Transverse colon (tissue), 4 donors: ENCODE results near the gene BCL2L13.

ENCODE experiments used
- POLR2AphosphoS5 ChIP-seq, 3 donors: sonication (generic); formaldehyde crosslinking; IDR thresholded peaks; one replicate each; pipeline ENCODE4 v1.6.1; 2016; ENCODE audit warnings: antibody characterized with exemption in 3 of 3
- TF ChIP-seq, protein P1 (sequence below), 5 experiments: fragments of 200-600 bp in 3 of 5; fragments of 450-650 bp in 2 of 5; sonication (generic) in 3 of 5; IDR thresholded peaks; 1 replicate in 2 of 5; 2 replicates in 3 of 5; pipeline ENCODE4 v1.5.1; 2016 to 2017; ENCODE audit warnings: antibody characterized with exemption in 5 of 5, inconsistent platforms in 3 of 5, mild to moderate bottlenecking in 2 of 5, moderate library complexity in 1 of 5

DNA sequence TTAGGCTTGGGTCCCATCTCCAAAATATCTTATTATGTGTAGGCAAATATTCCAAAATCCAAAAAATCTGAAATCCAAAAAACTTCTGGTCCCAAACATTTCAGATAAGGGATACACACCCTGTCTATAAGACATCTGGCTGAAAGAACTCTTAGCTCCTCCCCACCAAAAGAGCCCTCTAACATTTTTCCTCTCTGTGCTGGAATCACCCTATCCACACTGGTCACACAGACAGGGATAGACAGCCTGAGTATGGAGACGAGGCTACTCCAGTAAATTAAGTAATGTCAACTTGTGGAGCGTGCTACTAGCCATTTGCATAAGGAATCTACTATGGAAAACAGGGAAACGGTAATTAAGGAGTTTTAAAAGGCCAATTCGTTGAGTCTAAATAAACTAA lies 34.9 kb upstream of the BCL2L13 start:
- no peak for TF ChIP-seq POLR2AphosphoS5 (IDR thresholded peaks at IDR 0.05)
- TF ChIP-seq, protein P1, sequence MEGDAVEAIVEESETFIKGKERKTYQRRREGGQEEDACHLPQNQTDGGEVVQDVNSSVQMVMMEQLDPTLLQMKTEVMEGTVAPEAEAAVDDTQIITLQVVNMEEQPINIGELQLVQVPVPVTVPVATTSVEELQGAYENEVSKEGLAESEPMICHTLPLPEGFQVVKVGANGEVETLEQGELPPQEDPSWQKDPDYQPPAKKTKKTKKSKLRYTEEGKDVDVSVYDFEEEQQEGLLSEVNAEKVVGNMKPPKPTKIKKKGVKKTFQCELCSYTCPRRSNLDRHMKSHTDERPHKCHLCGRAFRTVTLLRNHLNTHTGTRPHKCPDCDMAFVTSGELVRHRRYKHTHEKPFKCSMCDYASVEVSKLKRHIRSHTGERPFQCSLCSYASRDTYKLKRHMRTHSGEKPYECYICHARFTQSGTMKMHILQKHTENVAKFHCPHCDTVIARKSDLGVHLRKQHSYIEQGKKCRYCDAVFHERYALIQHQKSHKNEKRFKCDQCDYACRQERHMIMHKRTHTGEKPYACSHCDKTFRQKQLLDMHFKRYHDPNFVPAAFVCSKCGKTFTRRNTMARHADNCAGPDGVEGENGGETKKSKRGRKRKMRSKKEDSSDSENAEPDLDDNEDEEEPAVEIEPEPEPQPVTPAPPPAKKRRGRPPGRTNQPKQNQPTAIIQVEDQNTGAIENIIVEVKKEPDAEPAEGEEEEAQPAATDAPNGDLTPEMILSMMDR (IDR thresholded peaks at IDR 0.05), result no peak
